ENCODE data around the gene FBXW8. TPM values are rescaled to one million over a fixed set of nuclear protein-coding genes. Genes with fewer than 3 reads are reported as not detected.

The FBXW8 gene
- total RNA-seq, 1 experiment from 2014 or later: 12.1 TPM

GRCh38 chr12:116881325-116881876 is 29.3 kb upstream of the FBXW8 start, which contains the start of gene HRK:
Gene HRK (minus strand): TSS chr12:116881441. CDS start chr12:116881307, 134 bp downstream.
- DNase-seq: no peak
- intact Hi-C loops (cut with micrococcal nuclease): loop anchor here (1.0 kb wide), 1 partner anchor 74 kb away; no protein-coding TSS in a partner anchor
- peak within 1 kb of the TSS; percentile 74 for H2AFZ ChIP-seq (ENCODE audit: low read length)
- BruUV-seq (replicated peaks): no TSS peak
- H3K79me2 ChIP-seq (ENCODE audit: low read length): no peaks in the 10 kb centered on the region
- no peaks in the 10 kb centered on the region for H3K9me2 ChIP-seq (replicated peaks; ENCODE audit: low read length)
- ChIA-PET CTCF (interaction anchor here (1.2 kb wide), 1 partner anchor 173 kb away, joined by 4 read pairs; no protein-coding TSS in a partner anchor), POLR2A (ENCODE audit: unreplicated experiment) (interaction anchor here (0.6 kb wide), 1 partner anchor 604 kb away, joined by 3 read pairs; the partner anchor contains the start of gene MED13L)
- H3K36me3 ChIP-seq (ENCODE audit: low read depth, low read length): no peaks in the 10 kb centered on the region
- ATAC-seq: peak; percentile 23; the same call in 1 of the 2 replicates
- H3K4me3 ChIP-seq (ENCODE audit: low read length): peak within 1 kb of the TSS; percentile 72
- no peak within 1 kb of the TSS for H3K27ac ChIP-seq (ENCODE audit: low read length)
- peaks cover 30% of the 10 kb centered on the region for H3K4me1 ChIP-seq (ENCODE audit: insufficient read depth, low read length)
- TF ChIP-seq EZH2 (IDR thresholded peaks at IDR 0.05; ENCODE audit: low read length, unreplicated experiment) (no peak), EZH2phosphoT487 (IDR thresholded peaks at IDR 0.05; ENCODE audit: borderline replicate concordance, low read length) (no peak)
- TF ChIP-seq, protein P1, sequence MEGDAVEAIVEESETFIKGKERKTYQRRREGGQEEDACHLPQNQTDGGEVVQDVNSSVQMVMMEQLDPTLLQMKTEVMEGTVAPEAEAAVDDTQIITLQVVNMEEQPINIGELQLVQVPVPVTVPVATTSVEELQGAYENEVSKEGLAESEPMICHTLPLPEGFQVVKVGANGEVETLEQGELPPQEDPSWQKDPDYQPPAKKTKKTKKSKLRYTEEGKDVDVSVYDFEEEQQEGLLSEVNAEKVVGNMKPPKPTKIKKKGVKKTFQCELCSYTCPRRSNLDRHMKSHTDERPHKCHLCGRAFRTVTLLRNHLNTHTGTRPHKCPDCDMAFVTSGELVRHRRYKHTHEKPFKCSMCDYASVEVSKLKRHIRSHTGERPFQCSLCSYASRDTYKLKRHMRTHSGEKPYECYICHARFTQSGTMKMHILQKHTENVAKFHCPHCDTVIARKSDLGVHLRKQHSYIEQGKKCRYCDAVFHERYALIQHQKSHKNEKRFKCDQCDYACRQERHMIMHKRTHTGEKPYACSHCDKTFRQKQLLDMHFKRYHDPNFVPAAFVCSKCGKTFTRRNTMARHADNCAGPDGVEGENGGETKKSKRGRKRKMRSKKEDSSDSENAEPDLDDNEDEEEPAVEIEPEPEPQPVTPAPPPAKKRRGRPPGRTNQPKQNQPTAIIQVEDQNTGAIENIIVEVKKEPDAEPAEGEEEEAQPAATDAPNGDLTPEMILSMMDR (conservative IDR thresholded peaks at IDR 0.05; ENCODE audit: low read depth, low read length): no peak
- H3K9ac ChIP-seq (ENCODE audit: low read length): no peak within 1 kb of the TSS
- H3K27me3 ChIP-seq (ENCODE audit: low read length): peaks cover 27% of the 10 kb centered on the region
- H3K9me3 ChIP-seq (ENCODE audit: low read length): no peaks in the 10 kb centered on the region
- H3K4me2 ChIP-seq (ENCODE audit: low read length): peak within 1 kb of the TSS; percentile 91
- H3F3A ChIP-seq (ENCODE audit: low read length, unreplicated experiment): no peaks in the 10 kb centered on the region
- H4K20me1 ChIP-seq (ENCODE audit: low read length): no peaks in the 10 kb centered on the region

DNA sequence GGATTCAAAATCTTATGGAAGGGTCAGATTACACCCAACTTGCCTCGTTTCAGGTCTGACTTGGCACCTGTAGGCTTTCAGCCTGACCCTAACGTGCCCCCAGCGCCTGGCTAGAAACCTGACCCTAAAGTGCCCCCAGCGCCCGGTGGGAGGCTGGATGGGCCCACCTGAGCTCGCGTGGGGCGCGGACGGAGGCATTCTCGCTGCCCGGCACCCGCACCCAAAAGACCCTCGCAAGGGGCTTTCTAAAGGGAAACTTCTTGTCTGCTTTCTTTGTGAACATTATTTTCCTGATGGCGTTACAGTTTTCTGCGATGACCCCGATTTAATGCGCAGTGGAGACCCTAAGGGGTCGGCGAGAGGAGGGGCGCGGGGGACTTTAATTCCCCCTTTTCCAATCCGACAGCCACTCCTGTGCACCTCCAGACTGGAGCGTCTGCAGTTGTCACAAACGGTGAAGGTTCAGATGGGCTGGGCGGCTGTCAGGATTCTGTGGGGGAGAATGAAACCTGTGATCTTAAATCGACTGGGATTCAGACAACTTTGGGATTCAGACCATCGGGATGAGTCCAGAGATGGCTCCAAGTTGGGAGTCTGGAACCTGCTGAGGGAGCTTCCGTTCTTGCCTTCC is 28.8 kb upstream of the FBXW8 start:
- Histone ChIP-seq H3K79me2 (ENCODE audit: low read length) (no peaks in the 10 kb centered on the region), H2AFZ (ENCODE audit: low read length) (peak overlapping the region; percentile 65; the same call in 1 of the 2 replicates), H3K9ac (ENCODE audit: low read length) (no peak overlapping the region), H3K4me1 (ENCODE audit: insufficient read depth, low read length) (peaks cover 30% of the 10 kb centered on the region), H3K27ac (ENCODE audit: low read length) (no peak overlapping the region), H3K27me3 (ENCODE audit: low read length) (peaks cover 27% of the 10 kb centered on the region), H4K20me1 (ENCODE audit: low read length) (no peaks in the 10 kb centered on the region), H3F3A (ENCODE audit: low read length, unreplicated experiment) (no peaks in the 10 kb centered on the region), H3K9me2 (replicated peaks; ENCODE audit: low read length) (no peaks in the 10 kb centered on the region), H3K36me3 (ENCODE audit: low read depth, low read length) (no peaks in the 10 kb centered on the region), H3K9me3 (ENCODE audit: low read length) (no peaks in the 10 kb centered on the region), H3K4me2 (ENCODE audit: low read length) (peak overlapping the region; percentile 81), H3K4me3 (ENCODE audit: low read length) (peak overlapping the region; percentile 72)
- ATAC-seq (no peak), DNase-seq (no peak)
- POLR2A ChIA-PET (ENCODE audit: unreplicated experiment): interaction anchor here (0.5 to 0.6 kb wide), 2 partner anchors 51 to 605 kb away, joined by 3 read pairs; partner anchors contain the start of gene MED13L
- no peak for TF ChIP-seq EZH2 (IDR thresholded peaks at IDR 0.05; ENCODE audit: low read length, unreplicated experiment)
- no peak for TF ChIP-seq EZH2phosphoT487 (IDR thresholded peaks at IDR 0.05; ENCODE audit: borderline replicate concordance, low read length)
- TF ChIP-seq, protein P1 (conservative IDR thresholded peaks at IDR 0.05; ENCODE audit: low read depth, low read length): no peak
- BruUV-seq (replicated peaks): no TSS peak
- intact Hi-C loops (cut with micrococcal nuclease): loop anchor here (1.0 kb wide), 3 partner anchors 73 to 179 kb away; partner anchors contain the start of genes RNFT2 and SPRING1
- CTCF ChIA-PET: interaction anchor here (0.6 to 1.6 kb wide), 8 partner anchors 74 to 607 kb away, joined by 4 to 24 read pairs (median 8); no protein-coding TSS in a partner anchor
